ENCODE data around the gene BICRA.
"Not testable (repeated sequence)": the region's sequence is repeated elsewhere in the genome, so short reads cannot be mapped to it uniquely, and the experiment has no call there.

BICRA gene

GRCh38 chr19:47695533-47696262, 86.8 kb downstream of the BICRA start:
- no peak for DNase-seq

- DNase-seq, result no peak
Measured at GRCh38 chr19:47696635-47697034, 87.7 kb downstream of the BICRA start.

GRCh38 chr19:47697863-47698609, 89.1 kb downstream of the BICRA start:
- no peak for DNase-seq

GRCh38 chr19:47698631-47699359, 89.9 kb downstream of the BICRA start:
- DNase-seq, result no peak

GRCh38 chr19:47699360-47699917, 90.5 kb downstream of the BICRA start:
- no peak for DNase-seq

- no peak for DNase-seq
Measured at GRCh38 chr19:47700934-47701716, 92.2 kb downstream of the BICRA start.

- no peak for DNase-seq
Measured at GRCh38 chr19:47701717-47702552, 93.0 kb downstream of the BICRA start.

- no peak for DNase-seq
Measured at GRCh38 chr19:47702671-47703070, 93.7 kb downstream of the BICRA start.

- no peak for DNase-seq
Measured at GRCh38 chr19:47703301-47703700, 94.4 kb downstream of the BICRA start.

- DNase-seq, result no peak
Measured at GRCh38 chr19:47704024-47704423, 95.1 kb downstream of the BICRA start.

- DNase-seq, result no peak
Measured at GRCh38 chr19:47704656-47705055, 95.7 kb downstream of the BICRA start.

GRCh38 chr19:47707135-47707925, 98.4 kb downstream of the BICRA start:
- DNase-seq, result peak; percentile 11

- no peak for DNase-seq
Measured at GRCh38 chr19:47711652-47712242, 102.8 kb downstream of the BICRA start.

GRCh38 chr19:47713046-47714021, 104.4 kb downstream of the BICRA start, which contains the start of gene EHD2:
EHD2 (plus strand) TSS chr19:47713422; CDS start chr19:47716613, 3,191 bp downstream.
- no peak for DNase-seq

- DNase-seq, result no peak
Measured at GRCh38 chr19:47714339-47714738, 105.4 kb downstream of the BICRA start.

- not testable (repeated sequence) for DNase-seq
Measured at GRCh38 chr19:47714855-47715254, 105.9 kb downstream of the BICRA start.

GRCh38 chr19:47716270-47716937, 107.5 kb downstream of the BICRA start:
- DNase-seq, result no peak

GRCh38 chr19:47718415-47719046, 109.6 kb downstream of the BICRA start:
- DNase-seq, result not testable (repeated sequence)

Data from NCI-H2081 treated with DMSO at 0.1 percent for 48 hours (cell line).